HG03060 (cell line): ENCODE data around the gene TAF9B.
"Not testable (repeated sequence)": the region's sequence is repeated elsewhere in the genome, so short reads cannot be mapped to it uniquely, and the experiment has no call there.

ENCODE experiments used
- ATAC-seq: cut with Tn5 transposase; IDR thresholded peaks from one replicate; pipeline ENCODE4 v1.9.1; 2021; ENCODE audit warnings: low read depth, moderate number of reproducible peaks; ENCODE audit not compliant: unreplicated experiment

TAF9B gene

GRCh38 chrX:78116766-78117165 is 22.7 kb downstream of the TAF9B start:
- no peak for ATAC-seq

- ATAC-seq = no peak
These were observed 23.1 kb downstream of the TAF9B start for GRCh38 chrX:78116365-78116764.

GRCh38 chrX:78111140-78111931 is 28.1 kb downstream of the TAF9B start:
- no peak for ATAC-seq

GRCh38 chrX:78109458-78109857 is 30.0 kb downstream of the TAF9B start:
- ATAC-seq = no peak

GRCh38 chrX:78106651-78106986 is 32.8 kb downstream of the TAF9B start:
- ATAC-seq = no peak

- no peak for ATAC-seq
These were observed 33.4 kb downstream of the TAF9B start for GRCh38 chrX:78105944-78106650.

GRCh38 chrX:78104447-78105176 is 34.8 kb downstream of the TAF9B start:
- no peak for ATAC-seq

- ATAC-seq = peak; percentile 92
These were observed 35.6 kb downstream of the TAF9B start, which contains the start of gene PGK1 for GRCh38 chrX:78103623-78104446. PGK1 (plus strand) TSS chrX:78104248; CDS start chrX:78104341, 93 bp downstream.

GRCh38 chrX:78103001-78103622 is 36.3 kb downstream of the TAF9B start:
- no peak for ATAC-seq

- ATAC-seq = no peak
These were observed 37.4 kb downstream of the TAF9B start for GRCh38 chrX:78102091-78102490.

- no peak for ATAC-seq
These were observed 41.3 kb downstream of the TAF9B start for GRCh38 chrX:78098108-78098507.

- peak; percentile 94 for ATAC-seq
These were observed 47.2 kb downstream of the TAF9B start for GRCh38 chrX:78092296-78092695.

- not testable (repeated sequence) for ATAC-seq
These were observed 58.0 kb downstream of the TAF9B start for GRCh38 chrX:78081413-78081812.
